ENCODE measurements around the gene MLEC. TPM values are rescaled to one million over a fixed set of nuclear protein-coding genes. Genes with fewer than 3 reads are reported as not detected.

MLEC gene
- total RNA-seq, 1 experiment from 2014 or later = 107 TPM

GRCh38 chr12:120703311-120703942, 16.5 kb downstream of the MLEC start:
- H3K4me3 Mint-ChIP-seq (ENCODE audit: unreplicated experiment) = no peak overlapping the region
- intact Hi-C loops (cut with micrococcal nuclease) = no loop called here
- TF ChIP-seq CTCF (IDR thresholded peaks at IDR 0.05; ENCODE audit: unreplicated experiment) = no peak
- H3K4me1 Mint-ChIP-seq (ENCODE audit: insufficient read depth, unreplicated experiment) = peaks cover 5% of the 10 kb centered on the region
- POLR2A ChIA-PET = interaction anchor here (0.8 to 1.4 kb wide), 3 partner anchors 15 to 406 kb away, joined by 3 to 5 read pairs (median 3); no protein-coding TSS in a partner anchor
- CTCF ChIA-PET = interaction anchor here (0.7 kb wide), 1 partner anchor 16 kb away, joined by 3 read pairs; no protein-coding TSS in a partner anchor
- H3K9me3 Mint-ChIP-seq (ENCODE audit: unreplicated experiment) = no peaks in the 10 kb centered on the region
- no peak overlapping the region for H3K27ac Mint-ChIP-seq (ENCODE audit: low read depth, unreplicated experiment)
- peaks cover 31% of the 10 kb centered on the region for H3K36me3 Mint-ChIP-seq (ENCODE audit: insufficient read depth, unreplicated experiment)
- DNase-seq (ENCODE audit: unreplicated experiment) = no peak
- no peaks in the 10 kb centered on the region for H3K27me3 Mint-ChIP-seq (ENCODE audit: insufficient read depth, unreplicated experiment)
- BruUV-seq (replicated peaks) = no TSS peak

DNA sequence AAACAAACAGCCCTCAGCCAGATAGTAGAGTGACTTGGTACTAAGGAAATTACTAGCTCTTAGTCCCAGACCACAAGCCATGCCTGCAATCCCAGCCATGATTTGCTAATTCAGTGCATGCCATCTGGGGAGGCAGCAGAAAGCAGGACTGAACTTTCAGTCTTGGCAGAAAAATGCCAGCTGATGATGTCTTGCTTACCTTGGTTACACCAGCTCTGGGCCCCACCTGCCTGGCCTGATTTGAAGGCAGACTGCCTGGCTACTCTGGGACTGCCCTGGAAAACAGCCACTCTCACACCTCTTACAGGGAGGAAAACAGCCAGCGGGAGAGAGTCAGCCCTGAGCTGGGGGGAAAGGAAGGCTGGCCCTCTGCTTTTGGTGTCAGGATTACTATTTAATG, 18.7 kb downstream of the MLEC start:
- no TSS peak for BruUV-seq (replicated peaks)
- ChIA-PET CTCF (no interaction called here), POLR2A (interaction anchor here (0.6 to 1.0 kb wide), 3 partner anchors 8 to 258 kb away, joined by 3 to 4 read pairs (median 3); no protein-coding TSS in a partner anchor)
- Mint-ChIP-seq H3K9me3 (ENCODE audit: unreplicated experiment) (no peaks in the 10 kb centered on the region), H3K27ac (ENCODE audit: low read depth, unreplicated experiment) (no peak overlapping the region), H3K4me1 (ENCODE audit: insufficient read depth, unreplicated experiment) (peaks cover 9% of the 10 kb centered on the region), H3K27me3 (ENCODE audit: insufficient read depth, unreplicated experiment) (no peaks in the 10 kb centered on the region), H3K36me3 (ENCODE audit: insufficient read depth, unreplicated experiment) (peaks cover 16% of the 10 kb centered on the region), H3K4me3 (ENCODE audit: unreplicated experiment) (no peak overlapping the region)
- no peak for TF ChIP-seq CTCF (IDR thresholded peaks at IDR 0.05; ENCODE audit: unreplicated experiment)
- intact Hi-C loops (cut with micrococcal nuclease) = no loop called here
- DNase-seq (ENCODE audit: unreplicated experiment) = no peak

DNA sequence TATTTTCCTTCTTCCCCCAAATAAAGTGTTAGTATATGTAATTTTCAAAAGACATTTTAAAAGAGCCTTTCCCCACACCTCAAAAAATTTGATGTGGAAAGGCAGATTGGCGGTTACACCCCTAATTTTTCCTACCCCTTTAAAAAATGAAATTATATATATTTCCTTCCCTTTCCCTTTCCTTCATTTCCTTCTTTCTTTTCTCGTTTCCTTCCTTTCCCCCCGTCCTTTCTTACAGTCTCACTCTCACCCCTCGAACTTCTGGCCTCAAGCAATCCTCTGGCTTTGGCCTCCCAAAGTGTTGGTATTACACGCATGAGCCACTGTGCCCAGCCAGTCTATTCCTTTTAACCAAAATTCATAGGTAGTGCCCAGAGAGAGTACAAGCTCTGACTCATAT, 19.1 kb downstream of the MLEC start:
- Mint-ChIP-seq H3K4me3 (ENCODE audit: unreplicated experiment) (no peak overlapping the region), H3K27me3 (ENCODE audit: insufficient read depth, unreplicated experiment) (no peaks in the 10 kb centered on the region), H3K36me3 (ENCODE audit: insufficient read depth, unreplicated experiment) (peaks cover 12% of the 10 kb centered on the region), H3K27ac (ENCODE audit: low read depth, unreplicated experiment) (no peak overlapping the region), H3K4me1 (ENCODE audit: insufficient read depth, unreplicated experiment) (peaks cover 9% of the 10 kb centered on the region), H3K9me3 (ENCODE audit: unreplicated experiment) (no peaks in the 10 kb centered on the region)
- BruUV-seq (replicated peaks) = no TSS peak
- intact Hi-C loops (cut with micrococcal nuclease) = no loop called here
- DNase-seq (ENCODE audit: unreplicated experiment) = no peak
- TF ChIP-seq CTCF (IDR thresholded peaks at IDR 0.05; ENCODE audit: unreplicated experiment) = no peak
- CTCF ChIA-PET = no interaction called here
- POLR2A ChIA-PET = interaction anchor here (0.6 to 1.0 kb wide), 3 partner anchors 8 to 397 kb away, joined by 3 to 4 read pairs (median 3); no protein-coding TSS in a partner anchor

DNA sequence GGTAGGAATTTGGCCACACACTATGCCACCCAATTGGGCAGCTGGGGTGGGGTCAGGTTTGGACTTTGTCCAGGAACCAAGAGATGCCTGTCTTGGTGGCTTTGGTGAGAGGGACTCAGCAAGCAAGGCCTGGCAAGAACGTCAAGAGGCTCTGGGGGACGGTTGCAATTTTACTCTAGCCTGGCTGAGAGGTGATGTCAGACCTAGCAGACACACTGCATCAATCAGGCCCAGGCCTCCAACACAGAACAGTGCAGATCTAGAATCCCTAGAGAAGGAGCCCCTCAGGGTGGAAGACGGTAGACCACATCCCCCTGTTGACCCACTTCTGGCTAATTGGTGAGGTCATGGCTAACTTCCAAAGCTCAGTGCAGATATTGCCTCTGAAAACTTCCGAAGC, 21.7 kb downstream of the MLEC start:
- Mint-ChIP-seq H3K27ac (ENCODE audit: low read depth, unreplicated experiment) (no peak overlapping the region), H3K27me3 (ENCODE audit: insufficient read depth, unreplicated experiment) (no peaks in the 10 kb centered on the region), H3K4me1 (ENCODE audit: insufficient read depth, unreplicated experiment) (peaks cover 16% of the 10 kb centered on the region), H3K9me3 (ENCODE audit: unreplicated experiment) (no peaks in the 10 kb centered on the region), H3K4me3 (ENCODE audit: unreplicated experiment) (no peak overlapping the region), H3K36me3 (ENCODE audit: insufficient read depth, unreplicated experiment) (peaks cover 4% of the 10 kb centered on the region)
- DNase-seq (ENCODE audit: unreplicated experiment) = no peak
- no TSS peak for BruUV-seq (replicated peaks)
- intact Hi-C loops (cut with micrococcal nuclease) = no loop called here
- ChIA-PET CTCF (interaction anchor here (1.0 to 2.6 kb wide), 5 partner anchors 13 to 263 kb away, joined by 3 to 10 read pairs (median 4); partner anchors contain the start of gene POP5), POLR2A (interaction anchor here (0.7 to 4.8 kb wide), 4 partner anchors 16 to 171 kb away, joined by 3 to 46 read pairs (median 4); partner anchors contain the start of genes MLEC and POP5)
- no peak for TF ChIP-seq CTCF (IDR thresholded peaks at IDR 0.05; ENCODE audit: unreplicated experiment)
